ENCODE results near the gene IGSF21. TPM values are rescaled to one million over a fixed set of nuclear protein-coding genes. Genes with fewer than 3 reads are reported as not detected.

IGSF21 gene
- total RNA-seq, 2 donors from 2014 or later, result 0.37 to 0.40 TPM

- Histone ChIP-seq H3K36me3 (no peaks in the 10 kb centered on the region), H3K9ac (ENCODE audit: low read depth in 2 of 2, low read length in 2 of 2) (no peak overlapping the region), H3K4me3 (no peak overlapping the region), H3K4me1 (no peaks in the 10 kb centered on the region), H3K27me3 (no peaks in the 10 kb centered on the region), H3K27ac (no peak overlapping the region), H3K9me3 (no peaks in the 10 kb centered on the region)
- intact Hi-C loops (cut with DNase I), result no loop called here
- TF ChIP-seq CTCF (IDR thresholded peaks at IDR 0.05), result peak; percentile 33
- DNase-seq, result peak; percentile 63
Measured at GRCh38 chr1:18217398-18218043, 109.9 kb downstream of the IGSF21 start.

- Histone ChIP-seq H3K4me3 (no peak overlapping the region), H3K9ac (ENCODE audit: low read depth in 2 of 2, low read length in 2 of 2) (no peak overlapping the region), H3K27ac (no peak overlapping the region), H3K4me1 (no peaks in the 10 kb centered on the region), H3K36me3 (no peaks in the 10 kb centered on the region), H3K9me3 (no peaks in the 10 kb centered on the region), H3K27me3 (no peaks in the 10 kb centered on the region)
- no peak for TF ChIP-seq CTCF (IDR thresholded peaks at IDR 0.05)
- intact Hi-C loops (cut with DNase I), result no loop called here
- no peak for DNase-seq
Measured at GRCh38 chr1:18229625-18230024, 122.0 kb downstream of the IGSF21 start.

- DNase-seq, result no peak
- Histone ChIP-seq H3K9ac (ENCODE audit: low read depth in 2 of 2, low read length in 2 of 2) (no peak overlapping the region), H3K9me3 (no peaks in the 10 kb centered on the region), H3K4me1 (no peaks in the 10 kb centered on the region), H3K36me3 (no peaks in the 10 kb centered on the region), H3K4me3 (no peak overlapping the region), H3K27ac (no peak overlapping the region), H3K27me3 (no peaks in the 10 kb centered on the region)
- intact Hi-C loops (cut with DNase I), result no loop called here
- TF ChIP-seq CTCF (IDR thresholded peaks at IDR 0.05), result no peak
Measured at GRCh38 chr1:18230321-18230720, 122.7 kb downstream of the IGSF21 start.

- DNase-seq, result no peak
- no peaks in the 10 kb centered on the region for H3K9me3 ChIP-seq
- intact Hi-C loops (cut with DNase I), result no loop called here
- no peak overlapping the region for H3K27ac ChIP-seq
- TF ChIP-seq CTCF (IDR thresholded peaks at IDR 0.05), result no peak
- H3K4me1 ChIP-seq, result no peaks in the 10 kb centered on the region
- H3K4me3 ChIP-seq, result no peak overlapping the region
- no peak overlapping the region for H3K9ac ChIP-seq (ENCODE audit: low read depth in 2 of 2, low read length in 2 of 2)
- no peaks in the 10 kb centered on the region for H3K27me3 ChIP-seq
- no peaks in the 10 kb centered on the region for H3K36me3 ChIP-seq
Measured at GRCh38 chr1:18230840-18231239, 123.2 kb downstream of the IGSF21 start.

- intact Hi-C loops (cut with DNase I), result no loop called here
- H3K9me3 ChIP-seq, result no peaks in the 10 kb centered on the region
- H3K27ac ChIP-seq, result no peak overlapping the region
- H3K36me3 ChIP-seq, result no peaks in the 10 kb centered on the region
- no peak overlapping the region for H3K4me3 ChIP-seq
- H3K9ac ChIP-seq (ENCODE audit: low read depth in 2 of 2, low read length in 2 of 2), result no peak overlapping the region
- no peaks in the 10 kb centered on the region for H3K4me1 ChIP-seq
- TF ChIP-seq CTCF (IDR thresholded peaks at IDR 0.05), result peak; percentile 17
- no peak for DNase-seq
- H3K27me3 ChIP-seq, result no peaks in the 10 kb centered on the region
Measured at GRCh38 chr1:18232052-18232451, 124.5 kb downstream of the IGSF21 start.
